Heart left ventricle (tissue), 13 donors: ENCODE results near the gene HS6ST1.

Experiments
- POLR2A ChIP-seq, 2 donors: fragments of 450-650 bp; IDR thresholded peaks; one replicate each; pipeline ENCODE4 v1.6.1; 2017; ENCODE audit warnings: antibody characterized with exemption in 2 of 2, mild to moderate bottlenecking in 2 of 2, moderate library complexity in 2 of 2
- TF ChIP-seq, protein P1 (sequence below), 12 donors: fragments of 200-600 bp; sonication (generic) in 4 of 12; IDR thresholded peaks; one replicate each; pipeline versions ENCODE4 v1.5.0 to v1.8.0; 2018 to 2022; ENCODE audit warnings: antibody characterized with exemption in 12 of 12, mild to moderate bottlenecking in 5 of 12
- donor health status: ischemic (EF 13 %, LVEDD 7.1; RV severe dilation, severe dysfunction).
- donor health status: DM: no; HTN: yes; CAD: no.
- donor health status: DM: no; HTN: no; CAD: no.
- donor health status: ischemic (EF 25% LVEDD 6.9; RV normal size, moderate dysfunction).
- donor health status: ischemic (EF 25% LVEDD 5.7; RV mildly dilated, moderate dysfunction).
- donor health status: ischemic (EF 35%, LVEDD 5.7; RV mildly dilated, moderate dysfunction).
- donor health status: nonischemic (EF 11% LVEDD 7.7; RV severe dilation, severe dysfunction).
- donor health status: DM: yes; HTN: yes; CAD: no.
- donor health status: PGD.
- donor health status: ischemic (EF 29% LVEDD 5.4; RV normal size, mild dysfunction).
- donor health status: nonischemic (EF 23%, LVEDD 6.1; RV moderate dilation, normal function).

DNA sequence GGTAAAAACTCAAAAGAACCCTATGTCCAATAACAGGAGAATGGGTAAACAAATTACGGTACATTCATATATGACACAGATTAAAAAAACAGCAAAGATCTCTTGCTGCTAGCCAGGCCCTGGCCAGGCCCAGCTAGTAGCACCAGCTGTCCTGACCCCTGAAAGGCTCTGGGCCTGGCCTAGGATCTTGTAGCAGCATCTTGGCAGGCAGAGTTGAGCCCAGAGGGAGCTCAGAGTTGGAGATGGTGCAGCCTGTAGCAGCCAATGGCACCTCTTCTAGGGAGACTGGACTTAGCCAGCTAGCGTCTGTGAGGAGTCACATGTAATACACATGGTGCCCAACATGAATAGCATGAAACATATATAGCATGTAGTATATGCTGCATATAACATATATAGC, 69.1 kb downstream of the HS6ST1 start:
- TF ChIP-seq, protein P1, sequence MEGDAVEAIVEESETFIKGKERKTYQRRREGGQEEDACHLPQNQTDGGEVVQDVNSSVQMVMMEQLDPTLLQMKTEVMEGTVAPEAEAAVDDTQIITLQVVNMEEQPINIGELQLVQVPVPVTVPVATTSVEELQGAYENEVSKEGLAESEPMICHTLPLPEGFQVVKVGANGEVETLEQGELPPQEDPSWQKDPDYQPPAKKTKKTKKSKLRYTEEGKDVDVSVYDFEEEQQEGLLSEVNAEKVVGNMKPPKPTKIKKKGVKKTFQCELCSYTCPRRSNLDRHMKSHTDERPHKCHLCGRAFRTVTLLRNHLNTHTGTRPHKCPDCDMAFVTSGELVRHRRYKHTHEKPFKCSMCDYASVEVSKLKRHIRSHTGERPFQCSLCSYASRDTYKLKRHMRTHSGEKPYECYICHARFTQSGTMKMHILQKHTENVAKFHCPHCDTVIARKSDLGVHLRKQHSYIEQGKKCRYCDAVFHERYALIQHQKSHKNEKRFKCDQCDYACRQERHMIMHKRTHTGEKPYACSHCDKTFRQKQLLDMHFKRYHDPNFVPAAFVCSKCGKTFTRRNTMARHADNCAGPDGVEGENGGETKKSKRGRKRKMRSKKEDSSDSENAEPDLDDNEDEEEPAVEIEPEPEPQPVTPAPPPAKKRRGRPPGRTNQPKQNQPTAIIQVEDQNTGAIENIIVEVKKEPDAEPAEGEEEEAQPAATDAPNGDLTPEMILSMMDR (IDR thresholded peaks at IDR 0.05) = no peak
- TF ChIP-seq POLR2A (IDR thresholded peaks at IDR 0.05) = no peak
